NCI-H1417 treated with DMSO at 0.1 percent for 48 hours (cell line): Measurements from ENCODE around the gene PEX3.
"Not testable (repeated sequence)": the region's sequence is repeated elsewhere in the genome, so short reads cannot be mapped to it uniquely, and the experiment has no call there.

ENCODE experiments used
- DNase-seq: peaks from one replicate; lab custom pipeline; 2025; lab: John Stamatoyannopoulos, UW

Gene PEX3

GRCh38 chr6:143449082-143449713 lies 1.4 kb upstream of the PEX3 start:
- DNase-seq = no peak

DNA sequence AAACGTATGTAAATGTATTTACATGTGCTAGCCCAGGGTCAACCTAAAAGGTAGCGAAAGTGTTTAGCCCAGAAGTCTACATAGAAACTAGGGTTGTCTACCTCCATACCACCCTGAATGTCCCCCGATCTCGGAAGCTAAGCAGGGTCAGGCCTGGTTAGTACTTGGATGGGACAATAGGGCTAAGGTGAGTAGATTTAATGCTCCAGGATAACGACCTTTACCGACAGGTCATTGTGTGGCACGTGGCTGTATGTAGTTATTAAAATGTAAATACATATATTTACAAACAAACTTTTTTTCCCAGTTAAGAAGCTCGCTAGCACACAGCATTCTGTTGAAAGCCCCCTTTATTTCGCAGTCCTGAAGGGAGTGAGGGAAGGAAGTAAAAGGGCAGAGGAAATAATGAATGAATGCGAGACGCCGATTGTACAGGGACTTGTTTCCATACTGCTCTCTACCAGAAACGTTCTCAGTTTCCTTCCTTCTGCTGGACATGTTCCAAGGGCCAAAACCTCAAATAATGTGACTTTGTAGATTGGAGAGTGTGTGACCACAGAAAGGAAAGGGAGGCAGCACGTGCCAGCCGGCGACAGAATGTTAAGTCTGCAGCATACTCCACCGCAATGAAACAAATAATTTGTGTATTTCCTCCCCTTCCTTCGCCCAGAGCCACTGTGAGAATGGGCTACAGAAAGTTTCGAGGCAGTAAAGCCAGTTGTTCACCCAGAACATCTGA lies 722 bp upstream of the PEX3 start:
- no peak for DNase-seq

GRCh38 chr6:143451531-143451930 lies 926 bp downstream of the PEX3 start:
- DNase-seq = no peak

DNA sequence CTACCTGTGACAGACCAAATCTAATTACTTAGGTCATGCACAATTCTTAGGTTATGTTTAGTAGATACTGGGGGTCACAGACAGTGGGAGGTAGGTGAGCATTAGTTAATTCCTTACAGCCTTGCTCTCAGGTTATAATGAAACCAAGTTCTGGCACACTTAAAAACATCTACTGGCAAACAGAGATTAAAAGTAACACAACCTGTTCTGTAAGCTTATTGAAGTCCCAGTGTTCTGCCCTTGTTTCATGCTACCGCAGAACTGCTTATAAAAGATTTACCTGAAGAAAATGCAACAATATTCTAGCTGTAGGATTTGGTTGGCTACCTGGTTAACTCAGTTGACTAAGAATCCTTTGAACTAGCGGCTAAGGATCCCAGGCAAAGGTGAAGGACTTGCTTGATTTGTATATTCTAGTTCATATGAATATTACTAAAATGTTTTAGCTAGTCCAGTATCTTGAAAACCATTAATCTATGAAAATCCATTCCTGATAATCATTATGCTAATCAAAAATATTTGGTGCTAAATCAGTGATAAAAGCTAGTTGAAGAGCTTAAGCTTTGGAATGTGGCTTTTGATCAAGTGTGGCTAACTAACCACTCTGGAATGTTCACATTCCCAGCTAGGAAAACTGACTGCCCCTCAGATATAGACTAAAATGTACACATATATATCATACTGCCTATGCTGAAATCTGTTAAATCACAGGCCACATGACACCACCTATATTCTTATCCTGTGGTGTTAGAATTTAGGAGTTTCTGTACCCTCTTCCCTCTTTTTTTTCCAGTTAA lies 7.2 kb downstream of the PEX3 start:
- DNase-seq = no peak

GRCh38 chr6:143465546-143465945 lies 14.9 kb downstream of the PEX3 start:
- no peak for DNase-seq

DNA sequence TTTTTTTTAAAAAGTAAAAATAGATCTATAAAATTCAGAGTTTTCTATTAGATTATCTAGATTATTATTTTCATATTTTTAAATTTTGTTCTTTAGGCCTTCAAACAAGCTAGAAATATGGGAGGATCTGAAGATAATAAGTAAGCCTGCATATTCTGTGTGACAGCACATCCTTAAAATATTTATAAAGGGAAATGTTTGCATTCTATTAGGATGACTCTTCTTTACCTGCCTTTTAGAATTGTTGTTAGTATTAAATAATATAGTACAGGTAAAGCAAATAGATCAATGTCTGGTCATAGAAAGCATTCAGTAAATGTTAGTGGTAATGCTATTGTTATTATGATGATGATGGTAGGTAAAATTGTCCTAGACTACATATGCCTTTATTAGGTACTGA lies 17.4 kb downstream of the PEX3 start:
- no peak for DNase-seq

- not testable (repeated sequence) for DNase-seq
Observed at GRCh38 chr6:143468823-143469222, 18.2 kb downstream of the PEX3 start.

- DNase-seq = no peak
Observed at GRCh38 chr6:143471822-143472221, 21.2 kb downstream of the PEX3 start.

- DNase-seq = no peak
Observed at GRCh38 chr6:143476545-143476944, 25.9 kb downstream of the PEX3 start.

GRCh38 chr6:143478479-143479062 lies 28.0 kb downstream of the PEX3 start:
- no peak for DNase-seq

GRCh38 chr6:143482593-143482992 lies 32.0 kb downstream of the PEX3 start:
- no peak for DNase-seq

- no peak for DNase-seq
Observed at GRCh38 chr6:143485967-143486366, 35.4 kb downstream of the PEX3 start.

GRCh38 chr6:143486752-143487151 lies 36.1 kb downstream of the PEX3 start:
- no peak for DNase-seq

DNA sequence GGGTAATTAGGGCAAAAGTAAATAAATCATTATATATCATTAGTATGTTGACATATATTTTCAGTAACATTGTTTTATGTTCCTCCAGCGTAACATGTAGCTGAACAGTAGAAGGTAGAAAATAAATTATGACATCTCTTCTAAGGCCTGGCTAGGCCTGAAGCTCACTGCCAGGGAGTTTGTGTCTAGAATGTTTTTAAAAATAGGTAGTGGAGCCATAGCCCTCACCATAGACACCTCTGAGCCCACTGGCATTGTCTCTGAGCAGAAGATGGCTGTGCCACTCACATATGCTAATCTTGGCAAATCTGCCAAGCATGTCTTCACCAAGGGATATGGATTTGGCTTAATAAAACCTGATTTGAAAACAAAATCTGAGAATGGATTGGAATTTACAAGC lies 39.6 kb downstream of the PEX3 start:
- no peak for DNase-seq

GRCh38 chr6:143490775-143491174 lies 40.2 kb downstream of the PEX3 start:
- no peak for DNase-seq

- no peak for DNase-seq
Observed at GRCh38 chr6:143496974-143497373, 46.4 kb downstream of the PEX3 start.

GRCh38 chr6:143498428-143498827 lies 47.8 kb downstream of the PEX3 start:
- no peak for DNase-seq

- DNase-seq = no peak
Observed at GRCh38 chr6:143501851-143502250, 51.2 kb downstream of the PEX3 start.

GRCh38 chr6:143504369-143504768 lies 53.8 kb downstream of the PEX3 start:
- no peak for DNase-seq

GRCh38 chr6:143505111-143505510 lies 54.5 kb downstream of the PEX3 start:
- DNase-seq = no peak

- no peak for DNase-seq
Observed at GRCh38 chr6:143505537-143505936, 54.9 kb downstream of the PEX3 start.

GRCh38 chr6:143506199-143506598 lies 55.6 kb downstream of the PEX3 start:
- no peak for DNase-seq

DNA sequence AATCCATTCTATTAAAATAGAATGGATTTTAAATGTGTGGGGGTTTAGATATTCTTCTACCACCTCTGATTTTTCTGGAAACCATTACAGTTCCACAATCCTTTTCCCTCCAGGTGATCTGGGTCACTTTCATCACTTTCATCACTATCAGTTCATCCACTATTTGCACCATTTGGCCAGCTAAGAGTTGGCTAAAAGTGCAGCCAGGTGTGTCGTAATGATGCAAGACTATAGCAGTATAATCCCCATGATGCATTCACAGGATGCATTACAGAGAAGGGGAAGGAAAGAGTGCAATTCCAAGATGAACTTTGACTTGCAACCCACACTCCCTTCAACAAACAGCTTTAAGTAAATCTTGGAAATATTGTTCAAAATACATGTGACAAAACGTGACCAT lies 56.0 kb downstream of the PEX3 start:
- no peak for DNase-seq
